ENCODE results near the gene ZNF775. TPM values are rescaled to one million over a fixed set of nuclear protein-coding genes. Genes with fewer than 3 reads are reported as not detected.

ZNF775 gene
- total and polyA plus RNA-seq, 2 of the 13 experiments (the other 11 are each of a cell fraction or from before 2014, with no cell fraction given), result 3.1 to 3.2 TPM

DNA sequence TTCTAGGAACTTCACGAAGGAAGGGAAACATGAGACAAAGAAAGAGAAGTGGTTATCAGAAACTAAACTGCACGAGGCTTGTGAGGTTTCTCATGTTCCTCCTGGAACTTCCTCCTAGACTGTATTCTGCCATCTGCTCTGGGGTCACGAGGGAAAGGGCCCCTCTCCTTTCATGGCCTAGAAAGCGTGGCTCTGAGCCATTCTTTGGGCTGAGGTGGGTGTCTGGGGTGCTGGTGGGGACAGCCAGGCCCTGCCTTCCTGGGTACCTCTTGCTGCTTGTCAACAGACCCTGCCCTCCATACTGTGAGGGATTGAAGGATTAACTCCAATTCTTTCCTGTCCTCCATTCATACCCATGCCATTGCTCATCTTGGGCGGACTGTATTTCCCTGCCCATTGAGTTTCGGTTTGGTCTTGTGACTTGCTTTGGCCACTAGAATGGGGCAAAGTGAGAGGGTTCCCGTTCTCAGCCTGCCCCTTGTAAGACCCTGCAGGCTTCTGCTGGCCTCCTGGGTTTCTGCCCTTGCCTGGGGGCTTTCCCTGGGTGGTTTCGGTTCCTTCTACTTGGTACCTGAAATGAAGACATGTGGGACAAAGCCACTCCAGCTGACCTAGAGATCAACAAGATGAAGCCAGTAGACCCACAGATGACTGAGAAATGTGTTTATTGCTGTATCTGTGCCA lies 56.4 kb downstream of the ZNF775 start:
- peaks cover 0 to 28% of the 10 kb centered on the region in 2 experiments; a peak in 3 of 5 replicates for H3K27me3 ChIP-seq (ENCODE audit: control insufficient read depth in 1 of 2, insufficient read depth in 2 of 2, low read length in 2 of 2)
- no peaks in the 10 kb centered on the region for H3K79me2 ChIP-seq (ENCODE audit: insufficient read depth, low read length)
- ChIA-PET CTCF (ENCODE audit: low intra/inter-chr PET ratio, low total read pairs) (no interaction called here), POLR2A (no interaction called here)
- FAIRE-seq, result no peak
- ATAC-seq, result no peak
- 31% methylated on average over 7 of the region's 8 CpGs for WGBS (ENCODE audit: low lambda C conversion rate)
- no peak overlapping the region for H3K9ac ChIP-seq (ENCODE audit: insufficient read depth, low read depth, low read length)
- no peaks in the 10 kb centered on the region for H4K20me1 ChIP-seq (ENCODE audit: insufficient read depth, low read length)
- no peak overlapping the region for H3K4me3 ChIP-seq (replicated peaks in 1 of 3; ENCODE audit: insufficient read depth in 1 of 3, low read depth in 2 of 3, low read length in 3 of 3)
- no peaks in the 10 kb centered on the region for H3K36me3 ChIP-seq (replicated peaks in 1 of 2; ENCODE audit: control insufficient read depth in 1 of 2, insufficient read depth in 2 of 2, low read length in 2 of 2)
- H3K9me3 ChIP-seq (ENCODE audit: low read length), result no peaks in the 10 kb centered on the region
- no peaks in the 10 kb centered on the region for H3K4me1 ChIP-seq (ENCODE audit: insufficient read depth, low read length)
- no TSS peak for BruUV-seq (replicated peaks)
- H2AFZ ChIP-seq (ENCODE audit: low read length), result no peak overlapping the region
- intact Hi-C loops (cut with micrococcal nuclease; ENCODE audit: unreplicated experiment) (no loop called here), in situ Hi-C loops (cut with HindIII; ENCODE audit: extremely low pct_ligation_motif_present, low pct_unique_long_range_greater_than_20kb) (no loop called here)
- no peak overlapping the region for H3K4me2 ChIP-seq (ENCODE audit: low read depth, low read length)
- no peak for TF ChIP-seq ZNF337 (CRISPR knock-in tag; IDR thresholded peaks at IDR 0.05; ENCODE audit: borderline replicate concordance, low read depth)
- TF ChIP-seq, protein P1, sequence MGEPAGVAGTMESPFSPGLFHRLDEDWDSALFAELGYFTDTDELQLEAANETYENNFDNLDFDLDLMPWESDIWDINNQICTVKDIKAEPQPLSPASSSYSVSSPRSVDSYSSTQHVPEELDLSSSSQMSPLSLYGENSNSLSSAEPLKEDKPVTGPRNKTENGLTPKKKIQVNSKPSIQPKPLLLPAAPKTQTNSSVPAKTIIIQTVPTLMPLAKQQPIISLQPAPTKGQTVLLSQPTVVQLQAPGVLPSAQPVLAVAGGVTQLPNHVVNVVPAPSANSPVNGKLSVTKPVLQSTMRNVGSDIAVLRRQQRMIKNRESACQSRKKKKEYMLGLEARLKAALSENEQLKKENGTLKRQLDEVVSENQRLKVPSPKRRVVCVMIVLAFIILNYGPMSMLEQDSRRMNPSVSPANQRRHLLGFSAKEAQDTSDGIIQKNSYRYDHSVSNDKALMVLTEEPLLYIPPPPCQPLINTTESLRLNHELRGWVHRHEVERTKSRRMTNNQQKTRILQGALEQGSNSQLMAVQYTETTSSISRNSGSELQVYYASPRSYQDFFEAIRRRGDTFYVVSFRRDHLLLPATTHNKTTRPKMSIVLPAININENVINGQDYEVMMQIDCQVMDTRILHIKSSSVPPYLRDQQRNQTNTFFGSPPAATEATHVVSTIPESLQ (CRISPR knock-in tag; conservative IDR thresholded peaks at IDR 0.05), result no peak
- no peak for TF ChIP-seq NFRKB (IDR thresholded peaks at IDR 0.05)
- TF ChIP-seq PCBP2 (optimal IDR thresholded peaks at IDR 0.05; ENCODE audit: low read depth, low read length, poor library complexity, severe bottlenecking), result no peak
- no peak for TF ChIP-seq ZNF30 (CRISPR knock-in tag; IDR thresholded peaks at IDR 0.05)
- no peak for TF ChIP-seq ZSCAN31 (CRISPR knock-in tag; IDR thresholded peaks at IDR 0.05; ENCODE audit: low read depth)
- no peak for TF ChIP-seq ARNT2 (CRISPR knock-in tag; IDR thresholded peaks at IDR 0.05; ENCODE audit: low read depth)
- TF ChIP-seq, protein P2, sequence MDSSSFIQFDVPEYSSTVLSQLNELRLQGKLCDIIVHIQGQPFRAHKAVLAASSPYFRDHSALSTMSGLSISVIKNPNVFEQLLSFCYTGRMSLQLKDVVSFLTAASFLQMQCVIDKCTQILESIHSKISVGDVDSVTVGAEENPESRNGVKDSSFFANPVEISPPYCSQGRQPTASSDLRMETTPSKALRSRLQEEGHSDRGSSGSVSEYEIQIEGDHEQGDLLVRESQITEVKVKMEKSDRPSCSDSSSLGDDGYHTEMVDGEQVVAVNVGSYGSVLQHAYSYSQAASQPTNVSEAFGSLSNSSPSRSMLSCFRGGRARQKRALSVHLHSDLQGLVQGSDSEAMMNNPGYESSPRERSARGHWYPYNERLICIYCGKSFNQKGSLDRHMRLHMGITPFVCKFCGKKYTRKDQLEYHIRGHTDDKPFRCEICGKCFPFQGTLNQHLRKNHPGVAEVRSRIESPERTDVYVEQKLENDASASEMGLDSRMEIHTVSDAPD (CRISPR knock-in tag; IDR thresholded peaks at IDR 0.05), result no peak
- no peak for TF ChIP-seq ZNF431 (CRISPR knock-in tag; IDR thresholded peaks at IDR 0.05; ENCODE audit: borderline replicate concordance, low read depth)
- TF ChIP-seq HMG20B (CRISPR knock-in tag; conservative IDR thresholded peaks at IDR 0.05), result no peak
- TF ChIP-seq NRL (CRISPR knock-in tag; IDR thresholded peaks at IDR 0.05; ENCODE audit: borderline replicate concordance), result no peak
- no peak for TF ChIP-seq ZNF543 (CRISPR knock-in tag; IDR thresholded peaks at IDR 0.05)
- TF ChIP-seq SALL1 (CRISPR knock-in tag; IDR thresholded peaks at IDR 0.05), result no peak
- no peak for TF ChIP-seq SAFB2 (CRISPR knock-in tag; IDR thresholded peaks at IDR 0.05; ENCODE audit: borderline replicate concordance, low read depth)
- no peak for TF ChIP-seq ZNF333 (CRISPR knock-in tag; IDR thresholded peaks at IDR 0.05; ENCODE audit: borderline replicate concordance)
- TF ChIP-seq FOSL1 (CRISPR knock-in tag; IDR thresholded peaks at IDR 0.05; ENCODE audit: borderline replicate concordance), result no peak
- TF ChIP-seq HNRNPK (IDR thresholded peaks at IDR 0.05; ENCODE audit: low read depth, low read length, poor library complexity, severe bottlenecking), result no peak
- TF ChIP-seq MED13 (CRISPR knock-in tag; IDR thresholded peaks at IDR 0.05), result no peak
- TF ChIP-seq ZNF678 (CRISPR knock-in tag; IDR thresholded peaks at IDR 0.05), result no peak
- no peak overlapping the region for H3K27ac ChIP-seq (ENCODE audit: extremely low read length, insufficient read depth, low read length)
- DNase-seq (ENCODE audit: low spot score), result no peak
